H1 (cell line): ENCODE data around the gene TMEM131L. TPM values are rescaled to one million over a fixed set of nuclear protein-coding genes. Genes with fewer than 3 reads are reported as not detected.

Source experiments
- CTCF ChIA-PET: fragments of 300-600 bp; sonication (Branson Sonifier 250); formaldehyde crosslinking; loops from one replicate; lab custom pipeline; 2021; ENCODE audit not compliant: partially characterized antibody; lab: Charles Lee
- POLR2A ChIA-PET: fragments of 300-600 bp; sonication (Branson Sonifier 250); formaldehyde crosslinking; loops from one replicate; lab custom pipeline; 2021; ENCODE audit warnings: inconsistent platforms; ENCODE audit not compliant: partially characterized antibody; lab: Charles Lee
- DNase-seq, 2 experiments: peaks; one replicate each; pipeline versions ENCODE4 v3.0.0 to v3.0.0-alpha.2; 2010 to 2022; ENCODE audit warnings: low spot score in 2 of 2, low read depth in 1 of 2, mixed read lengths in 1 of 2
- FAIRE-seq: peaks from 2 replicates; lab custom pipeline; 2011; peaks lifted over from hg19 to GRCh38; lab: Jason Lieb, UNC
- H2AFZ ChIP-seq: 2 replicates; pipeline ENCODE4 v1.8.1; 2012; ENCODE audit warnings: low read length, inconsistent platforms
- H2AK5ac ChIP-seq: 2 replicates; pipeline ENCODE4 v1.6.1; 2013; ENCODE audit warnings: low read depth, low read length
- H2BK120ac ChIP-seq: replicated peaks from 2 replicates; pipeline ENCODE3; 2013; ENCODE audit warnings: low read depth, low read length, inconsistent platforms
- H2BK12ac ChIP-seq: 2 replicates; pipeline ENCODE4 v1.6.1; 2013; ENCODE audit warnings: low read depth, low read length
- H2BK15ac ChIP-seq: 2 replicates; pipeline ENCODE4 v1.6.1; 2013; ENCODE audit warnings: low read length
- H2BK20ac ChIP-seq: 2 replicates; pipeline ENCODE4 v1.6.1; 2013; ENCODE audit warnings: low read length
- H2BK5ac ChIP-seq: 2 replicates; pipeline ENCODE4 v1.6.1; 2013; ENCODE audit warnings: low read depth, low read length
- H3K14ac ChIP-seq: 2 replicates; pipeline ENCODE4 v1.6.1; 2013; ENCODE audit warnings: inconsistent platforms; ENCODE audit not compliant: insufficient read length
- H3K18ac ChIP-seq: 2 replicates; pipeline ENCODE4 v1.6.1; 2013; ENCODE audit warnings: low read length; ENCODE audit errors: extremely low read depth
- H3K23ac ChIP-seq: 2 replicates; pipeline ENCODE4 v1.6.1; 2013; ENCODE audit warnings: inconsistent platforms; ENCODE audit not compliant: insufficient read length
- H3K23me2 ChIP-seq: 2 replicates; pipeline ENCODE4 v1.6.1; 2013; ENCODE audit warnings: low read depth, low read length
- H3K27ac ChIP-seq: 2 replicates; pipeline ENCODE4 v1.6.1; 2011; ENCODE audit warnings: low read depth, low read length, inconsistent platforms
- H3K27me3 ChIP-seq, 4 experiments: replicated peaks in 1 of 4; 1 replicate in 1 of 4; 2 replicates in 3 of 4; pipeline versions ENCODE4 v1.6.1 to v1.8.1; 2011 to 2013; ENCODE audit warnings: low read length in 3 of 4, mild to moderate bottlenecking in 3 of 4, inconsistent platforms in 2 of 4, mixed read lengths in 2 of 4, moderate library complexity in 1 of 4; ENCODE audit not compliant: control insufficient read depth in 3 of 4, insufficient read depth in 3 of 4; ENCODE audit errors: extremely low read depth in 1 of 4
- H3K36me3 ChIP-seq, 4 experiments: 2 replicates each; pipeline versions ENCODE4 v1.6.1 to v1.8.1; 2011 to 2013; ENCODE audit warnings: mild to moderate bottlenecking in 4 of 4, low read length in 3 of 4, moderate library complexity in 2 of 4, control low read depth in 1 of 4, inconsistent platforms in 1 of 4; ENCODE audit not compliant: insufficient read depth in 4 of 4, control insufficient read depth in 2 of 4
- H3K4ac ChIP-seq: replicated peaks from 2 replicates; pipeline ENCODE3; 2013; ENCODE audit warnings: low read length, low read depth, mixed read lengths, inconsistent platforms; ENCODE audit not compliant: insufficient read length
- H3K4me1 ChIP-seq, 4 experiments: replicated peaks in 1 of 4; 1 replicate in 1 of 4; 2 replicates in 3 of 4; pipeline versions ENCODE4 v1.6.1 to v1.8.1; 2011 to 2013; ENCODE audit warnings: low read length in 3 of 4, inconsistent platforms in 2 of 4, mixed read lengths in 1 of 4; ENCODE audit not compliant: insufficient read depth in 4 of 4, control insufficient read depth in 3 of 4
- H3K4me2 ChIP-seq, 2 experiments: 2 replicates each; pipeline versions ENCODE4 v1.6.1 to v1.8.1; 2011 to 2013; ENCODE audit warnings: low read depth in 2 of 2, low read length in 2 of 2, control low read depth in 1 of 2, inconsistent platforms in 1 of 2, mild to moderate bottlenecking in 1 of 2; ENCODE audit not compliant: insufficient read depth in 1 of 2
- H3K4me3 ChIP-seq, 4 experiments: fragments of 200-600, 300-600 bp in 1 of 4; sonication (generic), shearing (Covaris generic), sonication (Bioruptor Twin) in 1 of 4; 2 replicates each; pipeline versions ENCODE4 v1.5.1 to v1.8.1; 2011 to 2016; ENCODE audit warnings: low read length in 4 of 4, low read depth in 3 of 4, control low read depth in 2 of 4, inconsistent platforms in 2 of 4, mild to moderate bottlenecking in 2 of 4, mixed read lengths in 1 of 4, moderate library complexity in 1 of 4; ENCODE audit not compliant: insufficient read depth in 2 of 4; ENCODE audit errors: extremely low read depth in 1 of 4
- H3K56ac ChIP-seq: replicated peaks from 2 replicates; pipeline ENCODE3; 2013; ENCODE audit warnings: low read depth, mild to moderate bottlenecking, mixed read lengths, low read length, inconsistent platforms; ENCODE audit not compliant: insufficient read length
- H3K79me1 ChIP-seq: 2 replicates; pipeline ENCODE4 v1.6.1; 2013; ENCODE audit warnings: low read depth, low read length, control low read depth
- H3K79me2 ChIP-seq, 2 experiments: 2 replicates each; pipeline versions ENCODE4 v1.6.1 to v1.8.1; 2012 to 2013; ENCODE audit warnings: low read length in 2 of 2, mild to moderate bottlenecking in 2 of 2, inconsistent platforms in 1 of 2; ENCODE audit not compliant: insufficient read depth in 2 of 2, control insufficient read depth in 1 of 2
- H3K9ac ChIP-seq, 4 experiments: replicated peaks in 1 of 4; 1 replicate in 1 of 4; 2 replicates in 3 of 4; pipeline versions ENCODE4 v1.6.1 to v1.8.1; 2011 to 2013; ENCODE audit warnings: low read depth in 3 of 4, low read length in 3 of 4, control low read depth in 2 of 4, mild to moderate bottlenecking in 2 of 4, moderate library complexity in 2 of 4, inconsistent platforms in 1 of 4; ENCODE audit errors: extremely low read depth in 1 of 4
- H3K9me3 ChIP-seq, 2 experiments: 2 replicates each; pipeline versions ENCODE4 v1.6.1 to v1.8.1; 2012 to 2013; ENCODE audit warnings: mild to moderate bottlenecking in 2 of 2, moderate library complexity in 2 of 2, control low read depth in 1 of 2, inconsistent platforms in 1 of 2, low read depth in 1 of 2, low read length in 1 of 2, mixed read lengths in 1 of 2; ENCODE audit not compliant: insufficient read depth in 2 of 2
- H4K20me1 ChIP-seq, 2 experiments: replicated peaks in 1 of 2; 2 replicates each; pipeline versions ENCODE3 to v1.8.1; 2011 to 2013; ENCODE audit warnings: inconsistent platforms in 2 of 2, low read length in 2 of 2, mild to moderate bottlenecking in 1 of 2; ENCODE audit not compliant: insufficient read depth in 2 of 2, control insufficient read depth in 1 of 2
- H4K5ac ChIP-seq: 2 replicates; pipeline ENCODE4 v1.6.1; 2013; ENCODE audit warnings: low read length, low read depth, mixed read lengths, inconsistent platforms; ENCODE audit not compliant: insufficient read length
- H4K8ac ChIP-seq: 2 replicates; pipeline ENCODE4 v1.8.0; 2013; ENCODE audit warnings: mild to moderate bottlenecking, moderate library complexity, low read length, inconsistent platforms; ENCODE audit not compliant: insufficient read depth; ENCODE audit errors: extremely low read depth
- H4K91ac ChIP-seq: replicated peaks from 2 replicates; pipeline ENCODE3; 2013; ENCODE audit warnings: low read length, mixed read lengths, inconsistent platforms; ENCODE audit not compliant: insufficient read length
- EGR1 ChIP-seq: IDR thresholded peaks from 2 replicates; pipeline ENCODE4 v1.6.1; 2011; ENCODE audit warnings: low read depth, low read length, borderline replicate concordance
- FOSL1 ChIP-seq: IDR thresholded peaks from 2 replicates; pipeline ENCODE4 v1.6.1; 2011; ENCODE audit warnings: mild to moderate bottlenecking, low read depth, low read length, moderate library complexity; ENCODE audit not compliant: insufficient read depth
- HDAC2 ChIP-seq, 2 experiments: fragments of 300-600 bp in 1 of 2; sonication (generic) in 1 of 2; IDR thresholded peaks; 2 replicates each; pipeline ENCODE4 v1.6.1; 2011 to 2012; ENCODE audit warnings: low read depth in 2 of 2, low read length in 2 of 2, mild to moderate bottlenecking in 2 of 2, moderate library complexity in 2 of 2, borderline replicate concordance in 1 of 2, inconsistent platforms in 1 of 2
- JUN ChIP-seq: IDR thresholded peaks from 2 replicates; pipeline ENCODE4 v1.6.1; 2011; ENCODE audit warnings: low read depth, mild to moderate bottlenecking, improper control_type of control experiment, low read length
- SIX5 ChIP-seq: IDR thresholded peaks from 2 replicates; pipeline ENCODE4 v1.6.1; 2011; ENCODE audit warnings: mild to moderate bottlenecking, low read depth, low read length
- SUZ12 ChIP-seq: fragments of 200-600 bp; sonication (generic); IDR thresholded peaks from 2 replicates; pipeline ENCODE4 v1.6.1; 2012; ENCODE audit warnings: mild to moderate bottlenecking, inconsistent platforms, low read length, moderate library complexity, mixed read lengths
- TAF1 ChIP-seq: IDR thresholded peaks from 2 replicates; pipeline ENCODE4 v1.6.1; 2011; ENCODE audit warnings: mild to moderate bottlenecking, low read depth, low read length
- ZNF274 ChIP-seq: IDR thresholded peaks from 2 replicates; pipeline ENCODE4 v1.7.0; 2012; ENCODE audit warnings: low read length, borderline replicate concordance; ENCODE audit errors: extremely low read depth
- WGBS, 2 experiments: shearing (Covaris generic) in 1 of 2; methylation state at CpG; one replicate each; pipeline versions ENCODE4 v1.1.6 to v1.1.7; 2013 to 2015; ENCODE audit warnings: low lambda C conversion rate in 2 of 2, mixed read lengths in 2 of 2, inconsistent platforms in 1 of 2, low coverage in 1 of 2, missing lambda C conversion rate in 1 of 2; ENCODE audit not compliant: insufficient replicate concordance in 2 of 2, insufficient coverage in 1 of 2, insufficient read length in 1 of 2; ENCODE audit errors: extremely low coverage in 1 of 2, missing lambda C conversion rate in 1 of 2; 5-methylcytosine and 5-hydroxymethylcytosine counted together
- polyA plus RNA-seq, 7 experiments: library from polyadenylated mRNA; depleted of rRNA in 3 of 7; stranded (reverse) in 5 of 7; unstranded in 2 of 7; fragments of >200 nt in 5 of 7; fragments of 200-250 nt in 2 of 7; gene quantifications; 1 replicate in 5 of 7; 2 replicates in 1 of 7; 4 replicates in 1 of 7; pipeline versions ENCODE4 v1.2.1 to v1.2.3, GENCODE V29; 2011 to 2013; ENCODE audit warnings: missing spikeins in 2 of 7, mixed read lengths in 2 of 7
- total RNA-seq: library from RNA; stranded (reverse); fragmentation: NEBNext Ultra II Directional; extraction: Animal tissue kit (Norgen Biotek cat#: 25700); gene quantifications from 2 replicates; pipeline ENCODE4 v1.2.1, GENCODE V29; 2021

TMEM131L gene
- total and polyA plus RNA-seq, 2 of the 8 experiments (the other 6 are each of a cell fraction or from before 2014, with no cell fraction given): 14.3 to 26.1 TPM

DNA sequence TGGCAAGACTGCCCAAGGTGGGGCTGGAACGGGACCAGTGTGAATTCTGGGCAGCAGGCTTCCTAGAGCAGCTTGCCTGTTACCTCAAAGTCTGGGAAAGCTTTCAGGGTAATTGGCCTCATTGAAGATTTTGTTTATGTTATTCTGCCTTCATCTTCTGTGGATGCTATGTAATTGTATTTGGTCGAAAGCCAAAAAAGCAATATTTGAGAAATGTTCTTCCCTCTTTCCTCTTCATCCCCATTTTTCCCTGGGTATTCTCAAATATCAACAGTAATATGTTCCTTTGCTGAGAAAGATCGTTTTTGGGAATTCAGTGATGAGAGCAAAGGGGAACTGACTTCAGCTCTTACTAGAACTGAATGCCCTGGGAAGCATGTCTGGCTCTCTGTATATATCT, 12.9 kb downstream of the TMEM131L start:
- Histone ChIP-seq H3K4me2 (no peak overlapping the region; a peak in 1 of 4 replicates), H4K5ac (no peak overlapping the region), H2BK15ac (no peak overlapping the region), H3K4me3 (no peak overlapping the region), H3K56ac (no peak overlapping the region), H3K36me3 (peaks cover 0 to 13% (median 9%) of the 10 kb centered on the region in 4 experiments; a peak in 4 of 8 replicates), H3K27me3 (no peaks in the 10 kb centered on the region), H4K8ac (no peak overlapping the region), H3K79me1 (0 out of 2 replicates have a peak, but pooled peaks cover 2% of the 10 kb centered on the region), H3K27ac (no peak overlapping the region), H2BK12ac (no peak overlapping the region), H3K18ac (no peak overlapping the region), H2AFZ (no peak overlapping the region), H3K9me3 (no peaks in the 10 kb centered on the region), H4K20me1 (peaks cover 0 to 3% of the 10 kb centered on the region in 2 experiments), H3K4ac (no peak overlapping the region), H3K23ac (no peak overlapping the region), H4K91ac (no peak overlapping the region), H2BK120ac (no peak overlapping the region), H3K79me2 (peaks cover 0 to 20% of the 10 kb centered on the region in 2 experiments; a peak in 2 of 4 replicates), H2BK5ac (no peak overlapping the region), H3K9ac (no peak overlapping the region), H2AK5ac (no peak overlapping the region), H3K4me1 (peaks cover 0 to 3% (median 0%) of the 10 kb centered on the region in 4 experiments; a peak in 2 of 7 replicates), H3K23me2 (no peaks in the 10 kb centered on the region), H3K14ac (no peak overlapping the region), H2BK20ac (no peak overlapping the region)
- DNase-seq (no peak), FAIRE-seq (no peak)
- ChIA-PET POLR2A (interaction anchor here (1.5 to 2.0 kb wide), 2 partner anchors 10 to 13 kb away, joined by 4 to 11 read pairs; partner anchors contain the start of gene TMEM131L), CTCF (interaction anchor here (0.7 to 0.8 kb wide), 2 partner anchors 55 to 130 kb away, joined by 3 to 4 read pairs; no protein-coding TSS in a partner anchor)
- WGBS, 2 experiments: 86% methylated on average over 3 of the region's 3 CpGs; no CpG with 5 or more reads in 1 of the 2 experiments
- TF ChIP-seq ZNF274 (no peak), TAF1 (no peak), SIX5 (no peak), HDAC2 (IDR thresholded peaks at IDR 0.05; ENCODE audit: borderline replicate concordance in 1 of 2, low read depth in 2 of 2, low read length in 2 of 2) (no peak), FOSL1 (no peak), JUN (no peak), SUZ12 (no peak), EGR1 (no peak)
